Tibial nerve (tissue), 4 donors: ENCODE results near the gene IZUMO4. TPM values are rescaled to one million over a fixed set of nuclear protein-coding genes. Genes with fewer than 3 reads are reported as not detected.

Source experiments
- DNase-seq, 2 donors: peaks; one replicate each; pipeline ENCODE4 v3.0.0-alpha.2; 2019; ENCODE audit warnings: low spot score in 2 of 2
- H3K27ac ChIP-seq, 4 donors: fragments of 200-600 bp; sonication (generic) in 3 of 4; one replicate each; pipeline ENCODE4 v1.5.1; 2017 to 2019; ENCODE audit warnings: mild to moderate bottlenecking in 1 of 4
- H3K27me3 ChIP-seq, 2 donors: fragments of 200-600 bp; sonication (generic) in 1 of 2; one replicate each; pipeline versions ENCODE4 v1.5.1 to v1.6.0; 2017 to 2019
- H3K36me3 ChIP-seq, 3 donors: fragments of 200-600 bp; sonication (generic); one replicate each; pipeline ENCODE4 v1.5.1; 2018 to 2019
- H3K4me1 ChIP-seq, 4 donors: fragments of 200-600 bp; sonication (generic) in 3 of 4; one replicate each; pipeline ENCODE4 v1.5.1; 2017 to 2019
- H3K4me3 ChIP-seq, 4 donors: fragments of 200-600 bp; sonication (generic) in 3 of 4; one replicate each; pipeline ENCODE4 v1.5.1; 2017 to 2019; ENCODE audit warnings: mild to moderate bottlenecking in 1 of 4, moderate library complexity in 1 of 4
- H3K9me3 ChIP-seq, 4 donors: fragments of 200-600 bp; sonication (generic) in 3 of 4; one replicate each; pipeline ENCODE4 v1.5.1; 2017 to 2019
- CTCF ChIP-seq, 5 experiments: fragments of 200-600 bp in 3 of 5; fragments of 450-650 bp in 2 of 5; sonication (generic) in 3 of 5; IDR thresholded peaks; one replicate each; pipeline ENCODE4 v1.5.1; 2016 to 2019; ENCODE audit warnings: antibody characterized with exemption in 5 of 5, mild to moderate bottlenecking in 3 of 5, moderate library complexity in 2 of 5
- EP300 ChIP-seq, 2 donors: sonication (generic); formaldehyde crosslinking; IDR thresholded peaks; one replicate each; pipeline ENCODE4 v1.6.1; 2017; ENCODE audit warnings: antibody characterized with exemption in 2 of 2, mild to moderate bottlenecking in 1 of 2
- POLR2A ChIP-seq, 2 donors: fragments of 450-650 bp; IDR thresholded peaks; one replicate each; pipeline ENCODE4 v1.6.1; 2017; ENCODE audit warnings: antibody characterized with exemption in 2 of 2, mild to moderate bottlenecking in 2 of 2, moderate library complexity in 2 of 2
- WGBS, 2 donors: methylation state at CpG; one replicate each; pipeline ENCODE4 v1.1.5; 2018; 5-methylcytosine and 5-hydroxymethylcytosine counted together
- total RNA-seq, 4 donors: library from RNA; depleted of rRNA; stranded (reverse); fragments of >200 nt; gene quantifications; one replicate each; pipeline ENCODE4 v1.1.0, GENCODE V29; 2016

Gene IZUMO4
- total RNA-seq, 4 donors from 2014 or later: 28.6 to 46.3 (median 33.2) TPM

GRCh38 chr19:2114821-2115220 lies 18.1 kb downstream of the IZUMO4 start:
- WGBS, 2 donors: 86 to 91% methylated on average over 7 to 21 of the region's 21 CpGs
- no peak for DNase-seq
- no peaks in the 10 kb centered on the region for H3K9me3 ChIP-seq
- no peaks in the 10 kb centered on the region for H3K27me3 ChIP-seq
- peaks cover 11 to 100% (median 74%) of the 10 kb centered on the region in 3 donors for H3K36me3 ChIP-seq
- H3K4me1 ChIP-seq: peaks cover 0 to 2% (median 0%) of the 10 kb centered on the region in 4 donors
- no peak overlapping the region for H3K4me3 ChIP-seq
- TF ChIP-seq EP300 (IDR thresholded peaks at IDR 0.05): no peak
- no peak for TF ChIP-seq POLR2A (IDR thresholded peaks at IDR 0.05)
- TF ChIP-seq CTCF (IDR thresholded peaks at IDR 0.05): no peak
- H3K27ac ChIP-seq: peak overlapping the region in 1 of 4 donors; percentile 19

GRCh38 chr19:2115324-2115723 lies 18.6 kb downstream of the IZUMO4 start:
- WGBS, 2 donors: 91 to 92% methylated on average over 15 to 21 of the region's 25 CpGs
- DNase-seq: no peak
- peaks cover 13 to 100% (median 71%) of the 10 kb centered on the region in 3 donors for H3K36me3 ChIP-seq
- H3K27ac ChIP-seq: no peak overlapping the region
- no peak for TF ChIP-seq POLR2A (IDR thresholded peaks at IDR 0.05)
- no peak overlapping the region for H3K4me3 ChIP-seq
- H3K27me3 ChIP-seq: no peaks in the 10 kb centered on the region
- no peaks in the 10 kb centered on the region for H3K9me3 ChIP-seq
- H3K4me1 ChIP-seq: peaks cover 0 to 2% (median 0%) of the 10 kb centered on the region in 4 donors

- H3K27ac ChIP-seq: no peak overlapping the region
- no peak for DNase-seq
- no peaks in the 10 kb centered on the region for H3K9me3 ChIP-seq
- no peak overlapping the region for H3K4me3 ChIP-seq
- TF ChIP-seq EP300 (IDR thresholded peaks at IDR 0.05) (no peak), POLR2A (IDR thresholded peaks at IDR 0.05) (no peak), CTCF (IDR thresholded peaks at IDR 0.05) (no peak)
- H3K4me1 ChIP-seq: peaks cover 0 to 2% (median 0%) of the 10 kb centered on the region in 4 donors
- WGBS, 2 donors: 88% methylated on average over 11 to 24 of the region's 24 CpGs
- H3K27me3 ChIP-seq: no peaks in the 10 kb centered on the region
- H3K36me3 ChIP-seq: peaks cover 15 to 100% (median 71%) of the 10 kb centered on the region in 3 donors
Measured at GRCh38 chr19:2115911-2116426, 19.3 kb downstream of the IZUMO4 start.

- no peaks in the 10 kb centered on the region for H3K9me3 ChIP-seq
- TF ChIP-seq POLR2A (IDR thresholded peaks at IDR 0.05) (no peak), CTCF (IDR thresholded peaks at IDR 0.05) (no peak), EP300 (IDR thresholded peaks at IDR 0.05) (no peak)
- DNase-seq: no peak
- 88 to 92% methylated on average over 16 to 25 of the region's 25 CpGs for WGBS, 2 donors
- H3K36me3 ChIP-seq: peaks cover 11 to 100% (median 70%) of the 10 kb centered on the region in 3 donors
- no peak overlapping the region for H3K4me3 ChIP-seq
- H3K27me3 ChIP-seq: no peaks in the 10 kb centered on the region
- H3K27ac ChIP-seq: no peak overlapping the region
- peaks cover 0 to 2% (median 0%) of the 10 kb centered on the region in 4 donors for H3K4me1 ChIP-seq
Measured at GRCh38 chr19:2116507-2116906, 19.8 kb downstream of the IZUMO4 start.

- H3K4me1 ChIP-seq: peaks cover 0 to 2% (median 0%) of the 10 kb centered on the region in 4 donors
- no peak for TF ChIP-seq POLR2A (IDR thresholded peaks at IDR 0.05)
- no peak for TF ChIP-seq CTCF (IDR thresholded peaks at IDR 0.05)
- no peak for TF ChIP-seq EP300 (IDR thresholded peaks at IDR 0.05)
- WGBS, 2 donors: 94% methylated on average over 19 of the region's 27 CpGs
- H3K9me3 ChIP-seq: no peaks in the 10 kb centered on the region
- no peak overlapping the region for H3K27ac ChIP-seq
- no peak overlapping the region for H3K4me3 ChIP-seq
- H3K36me3 ChIP-seq: peaks cover 11 to 100% (median 76%) of the 10 kb centered on the region in 3 donors
- DNase-seq: no peak
- H3K27me3 ChIP-seq: no peaks in the 10 kb centered on the region
Measured at GRCh38 chr19:2117215-2117960, 20.7 kb downstream of the IZUMO4 start.
